ENCODE measurements around the gene LASP1NB.

Gene LASP1NB

DNA sequence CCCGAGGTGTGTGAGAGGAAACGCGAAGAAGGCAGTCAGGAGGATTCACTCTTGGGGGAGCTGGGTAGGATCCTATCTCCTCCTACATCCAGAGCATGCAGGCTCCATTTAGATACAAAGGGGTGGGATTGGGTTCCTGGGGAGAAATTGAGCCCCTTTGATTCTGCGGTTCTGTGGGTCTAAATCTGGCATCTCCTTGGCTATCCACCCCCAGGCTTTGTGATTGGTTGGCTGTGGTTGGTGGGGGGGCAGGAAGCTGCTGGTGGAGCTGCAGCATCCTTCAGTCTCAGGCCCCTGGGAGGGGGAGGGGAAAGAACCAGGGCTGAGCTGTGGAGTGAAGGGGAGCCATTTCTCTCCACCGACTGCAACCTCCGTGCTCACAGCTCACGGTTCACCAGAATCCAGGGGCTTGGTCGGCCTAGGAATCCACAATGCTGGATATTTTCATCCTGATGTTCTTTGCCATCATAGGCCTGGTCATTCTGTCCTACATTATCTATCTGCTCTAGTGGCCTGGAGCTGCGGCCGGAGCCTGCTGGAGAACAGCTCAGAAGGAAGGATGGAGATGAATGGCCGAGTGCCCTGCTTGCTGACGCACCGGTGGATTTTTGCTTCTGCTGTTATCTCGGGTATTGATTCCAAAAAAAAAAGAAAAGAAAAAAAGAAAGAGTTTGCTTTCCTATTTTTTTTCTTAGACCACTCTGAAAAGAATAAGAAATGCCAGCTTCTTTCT is at the start of gene LASP1NB:
Gene LASP1NB (plus strand): TSS at position 352 of the 733 bp plus-strand sequence.
- peak; percentile 25 to 35 for DNase-seq

DNA sequence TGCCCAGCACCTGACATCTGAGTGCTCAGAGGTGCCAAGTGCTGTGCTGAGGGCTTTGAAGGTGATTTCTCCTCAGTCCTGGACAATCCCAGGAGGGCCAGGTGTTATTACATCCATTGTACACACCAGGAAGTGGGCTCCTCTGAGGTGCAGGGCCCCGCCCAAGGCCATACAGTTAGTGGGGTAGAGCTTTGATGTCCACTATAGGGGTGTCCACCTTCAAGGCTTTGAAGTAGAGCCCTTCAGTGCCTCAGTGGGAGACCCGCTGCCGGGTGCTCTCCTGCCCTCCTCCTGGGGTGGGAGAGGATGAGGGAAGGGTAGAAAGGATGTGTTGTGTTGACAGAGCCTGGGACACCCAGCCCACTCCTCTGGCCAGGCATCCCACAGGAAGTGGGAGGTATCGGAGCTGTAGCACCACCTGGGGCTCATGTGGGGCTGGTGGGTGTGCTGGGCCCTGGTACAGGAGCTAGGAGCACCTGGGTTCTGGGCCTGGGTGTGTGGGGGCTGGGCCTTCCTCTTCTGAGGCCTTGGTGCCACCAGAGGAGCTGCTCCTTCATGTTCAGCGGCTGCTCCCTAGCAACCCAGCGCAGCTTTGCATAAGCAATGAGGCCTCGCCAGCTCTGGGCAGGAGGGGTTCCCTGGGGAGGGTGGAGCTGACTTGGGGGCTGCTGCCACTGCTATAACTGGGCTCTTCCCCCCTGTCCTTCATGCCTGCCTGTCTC is 48.1 kb upstream of the LASP1NB start:
- no peak for DNase-seq

DNA sequence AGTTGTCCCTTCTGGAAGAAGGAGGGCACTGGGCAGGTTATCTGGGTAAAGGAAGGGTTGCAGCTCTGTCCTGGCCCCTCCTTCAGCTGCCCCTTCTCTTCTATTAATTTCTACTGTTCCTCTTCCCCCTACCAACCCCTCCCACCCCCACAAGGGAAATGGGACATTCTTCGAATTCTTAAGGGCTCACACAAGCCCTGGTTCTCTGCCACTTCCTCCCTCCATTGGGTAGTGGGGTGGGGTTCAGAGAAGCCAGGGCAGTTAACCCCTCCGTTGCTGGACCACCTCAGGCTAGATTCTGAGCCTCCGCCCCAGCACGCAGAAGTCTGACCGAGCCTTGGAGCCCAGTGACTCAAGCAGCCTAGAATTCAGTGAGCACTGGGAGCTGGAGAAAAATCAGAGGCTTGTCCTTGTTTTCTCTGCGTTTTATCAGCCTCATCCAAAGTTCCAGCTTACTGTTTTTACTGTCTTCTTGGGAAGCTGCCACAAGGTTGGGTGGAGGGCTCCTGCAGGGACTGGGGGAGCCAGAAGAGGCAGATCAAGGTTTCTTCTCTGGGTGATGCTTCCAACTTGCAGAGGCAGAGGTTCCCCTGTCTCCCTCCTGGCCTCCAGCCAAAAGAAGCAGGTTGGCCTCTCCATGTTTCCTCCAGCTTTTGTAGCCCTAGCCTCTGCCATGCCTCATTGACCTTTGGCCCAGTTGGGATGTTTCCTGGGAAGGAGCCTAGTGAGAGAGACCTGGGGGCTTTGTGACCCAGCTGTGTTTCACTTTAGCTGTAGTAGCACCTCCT is 45.3 kb upstream of the LASP1NB start:
- no peak for DNase-seq

DNA sequence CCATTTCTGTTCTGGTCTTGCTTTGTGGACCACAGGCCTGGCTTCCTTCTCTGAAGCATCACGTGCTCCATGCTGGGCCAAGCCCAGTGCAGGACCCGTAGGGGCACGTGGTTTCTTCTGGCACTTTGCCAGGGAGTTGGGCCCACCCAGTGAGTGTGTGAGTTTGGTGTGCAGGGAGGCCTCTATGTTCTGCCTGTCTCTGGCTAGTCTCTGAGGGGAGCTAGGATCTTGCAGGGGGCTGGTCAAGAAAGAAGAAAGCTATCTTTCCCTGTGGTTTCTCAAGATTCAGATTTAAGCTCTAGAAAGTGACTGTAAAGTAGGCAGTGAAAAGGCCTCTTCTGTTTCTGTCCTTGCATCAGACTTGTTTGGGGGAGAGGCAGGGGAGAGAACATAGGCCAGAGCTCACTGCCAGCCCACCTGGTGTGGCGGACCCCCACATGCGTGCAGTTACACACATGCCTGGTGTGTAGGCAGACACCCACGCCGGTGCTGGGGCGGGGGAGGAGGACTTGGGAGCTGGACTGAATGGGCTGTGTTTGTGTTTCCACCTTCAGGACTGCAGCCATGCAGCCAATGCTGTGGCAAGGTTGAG is 43.7 kb upstream of the LASP1NB start:
- peak; percentile 48 to 52 for DNase-seq

DNA sequence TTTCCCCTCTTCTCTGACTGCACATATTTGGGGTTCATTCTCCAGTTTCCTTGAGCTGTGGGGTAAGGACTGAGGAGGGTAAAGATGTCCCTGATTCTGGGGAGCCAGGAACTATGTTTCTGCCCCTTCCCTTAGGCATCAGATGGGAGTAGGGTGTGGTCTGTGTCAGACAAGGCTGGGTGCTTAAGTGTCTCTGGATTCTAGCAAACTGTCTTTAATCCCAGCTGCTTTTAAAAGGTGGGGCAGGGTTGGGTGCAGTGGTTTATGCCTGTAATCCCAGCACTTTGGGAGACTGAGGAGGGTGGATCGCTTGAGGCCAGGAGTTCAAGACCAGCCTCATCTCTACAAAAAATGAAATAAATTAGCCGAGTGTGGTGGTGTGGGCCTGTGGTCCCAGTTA is 42.5 kb upstream of the LASP1NB start:
- no peak for DNase-seq

DNA sequence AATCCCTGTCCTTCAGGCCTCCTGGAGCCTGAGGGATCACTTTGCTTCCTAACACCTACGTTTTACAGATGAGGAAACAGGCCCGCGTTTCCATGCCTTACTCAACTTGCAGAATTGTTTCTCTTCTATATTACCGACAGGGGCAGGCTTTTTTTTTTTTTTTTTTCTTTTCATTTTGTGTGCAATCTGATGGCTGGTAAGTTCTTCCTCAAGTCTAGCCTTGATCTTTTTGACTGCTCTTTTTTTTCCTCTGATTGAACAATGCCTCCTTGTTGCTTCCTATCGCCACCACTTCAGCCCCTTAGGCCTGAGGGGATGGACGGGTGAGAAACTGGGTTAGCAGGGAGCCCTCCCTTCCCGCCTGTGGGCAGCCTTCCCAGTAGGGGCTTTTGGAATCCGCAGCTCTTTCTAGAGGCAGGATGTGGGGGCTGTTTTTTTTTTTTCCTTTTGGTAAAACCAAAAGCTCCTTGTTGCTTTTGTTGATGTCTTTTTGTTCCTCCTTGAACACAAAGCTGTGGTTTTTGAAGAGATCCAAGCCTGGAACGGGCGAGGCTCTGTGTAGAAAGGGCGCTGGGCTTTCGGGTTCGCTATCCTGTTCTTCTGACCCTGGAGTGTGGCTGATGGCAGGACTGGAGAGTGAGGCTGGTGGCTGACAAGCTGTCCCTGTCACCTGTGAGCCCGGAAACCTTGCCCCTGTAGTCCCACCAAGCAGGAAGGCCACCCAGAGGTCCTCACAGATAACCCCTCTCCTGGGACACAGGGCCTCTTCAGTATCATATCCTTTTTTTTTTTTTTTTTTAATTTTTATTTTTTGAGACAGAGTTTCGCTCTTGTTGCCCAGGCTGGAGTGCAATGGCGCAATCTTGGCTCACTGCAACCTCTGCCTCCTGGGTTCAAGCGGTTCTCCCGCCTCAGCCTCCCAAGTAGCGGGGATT is 41.6 kb upstream of the LASP1NB start:
- DNase-seq: no peak

DNA sequence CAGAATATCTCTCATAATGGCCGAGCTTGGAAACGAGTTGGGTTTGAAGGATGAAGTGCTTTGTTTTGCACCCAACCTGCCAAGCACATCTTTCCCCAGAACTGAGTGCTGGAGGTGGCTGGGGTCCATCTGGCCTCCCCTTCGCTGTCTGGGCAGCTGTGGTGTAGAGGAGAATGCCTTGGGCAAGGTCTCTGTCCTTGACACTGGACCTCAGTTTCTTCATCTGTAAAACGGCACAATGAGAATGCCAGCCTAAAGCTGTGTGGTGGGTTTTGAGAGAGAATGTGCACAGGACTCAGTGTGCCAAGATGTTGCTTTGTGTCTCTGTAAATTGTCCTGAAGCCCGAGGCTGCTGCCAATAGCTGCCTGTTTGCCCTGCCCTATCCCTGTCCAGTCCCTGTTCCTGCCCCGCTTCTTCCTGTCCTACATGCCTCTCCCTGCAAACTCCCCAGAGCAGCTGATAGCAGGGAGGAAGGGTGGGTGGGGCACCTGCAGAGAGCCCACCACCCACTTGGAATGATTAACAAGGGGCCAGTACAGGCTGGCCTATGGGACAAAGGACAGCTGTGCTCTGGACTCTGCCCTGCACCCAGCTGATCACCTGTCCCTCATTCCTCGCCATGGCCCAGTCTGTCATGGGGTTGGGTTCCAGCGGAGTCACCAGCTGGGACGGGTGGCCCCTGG is 40.2 kb upstream of the LASP1NB start:
- no peak for DNase-seq

DNA sequence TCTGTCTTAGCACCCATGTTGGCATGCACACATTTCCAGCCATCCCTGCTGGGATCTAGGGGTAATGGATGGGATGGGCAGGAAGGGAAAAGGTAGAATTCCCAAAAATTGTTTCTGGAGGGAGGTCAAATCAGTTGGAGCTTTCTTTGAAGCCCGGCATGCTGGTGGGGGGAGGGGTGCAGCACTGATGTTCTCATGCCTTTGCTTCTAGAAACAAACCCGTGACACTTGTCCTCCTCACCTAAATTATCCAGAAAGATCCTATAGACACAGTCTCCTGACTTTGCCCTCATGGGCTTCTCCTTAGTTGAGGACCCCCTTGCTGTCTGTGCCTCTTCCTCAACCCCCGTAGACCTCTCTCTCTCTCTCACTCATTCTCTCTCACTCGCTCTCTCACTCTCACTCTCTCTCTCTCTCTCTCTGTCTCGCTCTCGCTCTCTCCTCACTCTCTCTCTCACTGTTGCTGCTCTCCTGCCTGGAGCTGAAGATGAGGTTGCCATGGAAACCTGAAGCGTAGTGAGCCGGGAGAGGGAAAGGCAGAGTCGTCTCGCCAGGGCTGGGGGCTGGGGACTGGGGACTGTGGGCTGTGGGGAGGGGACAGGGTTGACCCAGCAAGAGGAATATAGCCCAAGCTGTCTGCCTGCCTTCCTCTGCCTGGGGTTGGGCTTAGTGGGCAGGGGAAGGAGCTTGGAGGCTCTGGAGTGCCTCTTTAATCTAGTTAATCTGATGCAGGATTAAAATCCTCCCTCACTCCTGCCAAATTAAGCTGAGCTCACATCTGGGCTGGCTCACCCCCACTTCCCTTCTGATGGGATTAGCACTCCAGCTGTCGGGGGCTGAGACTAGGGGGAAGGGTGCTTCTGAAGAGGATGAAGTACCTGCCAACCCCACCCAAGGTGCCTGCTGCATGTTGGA is 39.4 kb upstream of the LASP1NB start:
- DNase-seq: no peak

DNA sequence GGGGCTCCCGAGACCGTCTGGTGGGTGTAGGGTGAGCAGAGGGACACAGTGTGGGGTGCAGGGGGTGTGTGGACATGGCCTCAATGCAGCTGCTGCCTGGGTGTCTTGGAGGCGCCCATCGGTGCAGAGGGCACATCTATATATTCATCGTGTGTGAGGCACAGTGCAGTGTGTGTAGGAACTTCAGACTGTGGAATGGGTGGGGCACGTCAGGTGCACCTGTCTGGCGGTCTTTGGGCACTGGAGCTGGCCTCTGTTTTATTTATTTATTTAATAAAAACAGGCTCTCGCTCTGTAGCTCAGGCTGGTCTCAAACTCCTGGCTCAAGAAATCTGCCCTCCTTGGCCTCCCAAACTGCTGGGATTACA is 38.8 kb upstream of the LASP1NB start:
- no peak for DNase-seq

DNA sequence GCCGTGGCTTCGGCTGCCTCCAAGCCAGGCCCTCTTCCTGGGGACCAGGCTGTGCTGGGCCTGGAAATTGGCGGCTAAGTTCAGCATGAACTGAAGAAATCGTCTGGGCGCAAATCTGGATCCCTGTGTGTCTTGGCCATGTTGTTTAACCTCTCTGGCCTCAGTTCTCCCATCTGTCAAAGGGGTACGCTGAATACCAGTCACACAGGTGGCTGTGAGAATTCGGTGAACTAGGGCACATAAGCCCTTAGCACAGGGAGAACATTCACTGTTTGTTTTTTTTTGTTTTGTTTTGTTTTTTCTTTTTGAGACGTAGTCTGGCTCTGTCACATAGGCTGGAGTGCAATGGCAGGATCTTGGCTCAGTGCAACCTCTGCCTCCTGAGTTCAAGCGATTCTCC is 36.6 kb upstream of the LASP1NB start:
- DNase-seq: no peak

DNA sequence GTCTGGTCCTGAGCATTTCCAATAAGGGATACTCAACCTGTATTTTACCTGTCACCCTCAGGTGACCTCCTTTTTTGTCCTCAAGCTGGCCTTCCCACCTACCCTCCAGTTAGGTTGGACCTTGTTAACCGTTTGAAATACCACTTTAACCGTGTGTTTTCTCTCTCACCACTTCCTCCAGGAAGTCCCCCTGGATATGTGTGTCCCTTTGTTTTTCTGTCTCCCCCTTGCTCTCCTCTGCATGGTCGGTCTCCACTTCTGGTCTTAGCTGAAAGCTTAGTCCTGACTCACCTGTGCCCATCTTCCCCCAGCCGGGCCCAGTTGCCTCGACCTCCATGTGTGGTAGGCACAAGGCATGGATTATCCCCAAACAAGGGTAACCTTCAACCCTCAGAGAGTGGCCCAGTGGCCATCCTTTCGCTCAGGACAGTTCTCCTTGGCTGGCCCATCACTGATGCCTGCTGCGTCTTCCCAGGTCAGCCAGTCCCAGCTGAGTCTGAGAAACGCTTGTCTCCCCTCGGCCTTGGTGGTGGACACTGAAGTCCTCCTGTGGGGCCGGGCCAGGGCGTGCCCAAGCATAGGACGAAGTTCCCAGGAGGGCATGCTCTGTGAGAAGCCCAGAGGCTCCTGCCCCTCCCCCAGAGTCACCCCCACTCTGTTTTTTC is 35.5 kb upstream of the LASP1NB start:
- DNase-seq: no peak

DNA sequence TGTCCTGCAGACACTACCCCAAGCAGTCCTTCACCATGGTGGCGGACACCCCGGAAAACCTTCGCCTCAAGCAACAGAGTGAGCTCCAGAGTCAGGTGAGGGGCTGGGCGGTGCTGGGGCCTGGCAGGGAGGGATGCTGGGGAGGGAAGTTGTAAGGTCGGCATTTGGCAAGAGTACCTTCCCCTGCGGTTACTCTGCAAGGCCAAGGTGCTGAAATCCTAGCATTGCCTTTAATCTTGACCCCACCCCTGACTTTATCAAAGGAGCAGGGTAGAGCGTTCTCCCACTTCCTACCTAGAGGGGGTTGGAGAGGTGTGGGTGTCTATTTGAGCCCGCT is 35.0 kb upstream of the LASP1NB start:
- no peak for DNase-seq

DNA sequence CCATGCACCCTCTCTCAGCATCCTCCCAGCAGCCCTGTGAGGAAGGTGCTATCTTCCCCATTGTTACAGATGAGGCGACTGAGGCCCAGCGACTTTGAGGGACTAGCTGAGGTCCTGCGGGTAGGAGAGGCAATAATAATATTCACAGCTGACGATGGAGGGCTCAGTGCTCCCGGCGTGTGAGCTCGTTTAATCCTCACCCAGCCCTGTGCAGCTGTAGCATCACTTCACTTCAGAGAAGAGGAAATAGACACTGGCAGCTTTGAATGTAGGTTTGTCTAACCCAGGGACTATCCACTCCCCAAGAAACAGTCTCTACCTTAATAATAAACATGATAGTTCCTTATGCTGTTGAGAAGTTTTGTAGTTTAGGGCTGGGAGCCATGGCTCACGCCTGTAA is 34.0 kb upstream of the LASP1NB start:
- DNase-seq: no peak

DNA sequence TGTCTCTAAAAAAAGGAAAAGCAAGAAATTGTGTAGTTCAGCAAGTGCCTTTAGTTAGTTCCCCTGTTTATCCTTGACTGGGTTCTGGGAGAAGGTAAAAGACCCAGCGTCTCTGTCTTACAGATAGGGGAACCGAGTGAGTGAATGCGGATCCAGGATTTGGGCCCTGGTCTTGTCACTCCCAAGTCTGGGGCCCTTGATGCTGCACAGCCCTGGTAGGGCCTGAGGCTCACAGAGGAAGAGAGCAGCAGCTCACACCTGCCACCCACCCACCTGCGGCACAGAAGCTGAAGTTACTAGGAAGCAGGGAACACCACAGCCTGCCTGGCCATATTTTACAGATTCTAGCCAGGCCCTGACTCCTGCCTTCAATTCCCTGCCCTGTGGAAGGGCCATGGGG is 33.3 kb upstream of the LASP1NB start:
- no peak for DNase-seq

DNA sequence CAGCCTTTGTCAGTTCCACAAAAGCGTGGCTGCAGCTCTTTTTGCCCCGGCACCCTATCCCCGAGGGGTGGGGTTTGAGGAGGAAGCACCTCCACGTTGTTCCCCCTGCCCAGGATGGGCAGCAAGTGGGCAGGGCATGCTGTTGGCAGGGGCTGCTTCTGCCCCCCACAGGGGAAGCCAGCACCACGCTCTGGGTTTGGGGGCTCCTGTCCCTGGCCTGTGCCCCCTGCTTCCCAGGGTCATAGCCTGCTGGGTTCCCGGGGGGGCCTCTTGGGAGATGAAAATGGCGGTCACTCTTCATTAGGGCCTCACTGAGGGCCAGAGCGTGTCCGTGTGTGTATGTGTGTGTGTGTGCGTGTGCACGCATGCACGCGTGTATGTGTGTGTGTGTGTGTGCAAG is 32.8 kb upstream of the LASP1NB start:
- no peak for DNase-seq

DNA sequence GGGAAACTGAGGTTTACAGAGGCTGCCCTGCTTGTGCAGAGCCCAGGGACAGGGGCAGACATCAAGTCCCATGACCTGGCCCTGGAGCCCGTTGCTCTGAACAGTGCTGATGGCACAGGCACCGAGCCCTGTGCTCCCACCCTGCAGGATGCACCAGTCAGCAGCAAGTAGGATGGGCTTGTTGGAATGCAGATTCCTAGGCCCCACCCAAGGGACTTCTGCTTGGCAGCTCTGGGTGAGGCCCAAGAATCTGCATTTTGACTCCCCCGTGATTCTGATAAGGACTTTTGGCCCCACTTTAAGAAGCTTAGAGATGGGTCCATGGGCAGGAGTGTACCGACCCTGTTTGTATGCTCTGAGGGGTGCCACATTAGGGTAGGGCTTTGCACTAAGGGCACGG is 32.3 kb upstream of the LASP1NB start:
- DNase-seq: no peak

DNA sequence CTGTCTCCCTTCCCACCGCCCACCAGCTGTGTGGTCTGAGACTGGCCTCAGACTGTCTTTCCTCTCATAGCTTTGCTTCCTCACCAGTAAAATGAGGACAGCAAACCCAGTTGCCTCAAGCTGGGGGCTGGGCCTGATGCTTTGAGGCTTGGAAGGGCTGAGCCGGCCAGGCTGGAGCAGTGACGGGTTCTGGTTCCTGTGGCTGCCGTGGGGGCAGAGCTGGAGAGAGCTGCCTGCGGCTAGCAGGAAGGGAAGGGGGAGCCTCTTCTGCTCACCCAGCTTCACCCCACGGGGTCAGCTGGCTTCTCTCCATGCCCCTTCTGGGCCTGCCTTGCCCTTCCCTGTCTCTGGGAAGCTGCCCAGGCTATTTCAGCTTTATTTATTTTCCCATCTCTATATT is 31.8 kb upstream of the LASP1NB start:
- peak; percentile 40 to 54 for DNase-seq

DNA sequence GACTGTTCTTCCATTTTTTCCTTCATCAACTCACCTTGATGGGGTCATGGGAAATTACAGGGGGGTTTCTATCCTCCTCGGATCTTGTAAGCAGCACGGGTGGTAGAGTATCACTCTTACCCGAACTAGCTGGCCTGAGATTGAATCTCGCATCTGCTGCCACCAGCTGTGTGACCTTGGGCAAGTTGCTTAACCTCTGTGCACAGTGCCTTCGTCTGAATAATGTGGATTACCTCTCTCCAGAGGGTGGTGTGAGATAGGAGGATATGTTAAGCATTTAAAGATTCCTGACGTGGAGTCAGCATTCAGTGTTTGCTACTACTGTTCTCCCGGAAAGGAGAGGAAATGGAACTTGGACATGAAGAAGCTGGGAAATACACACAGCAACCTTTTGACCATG is 31.1 kb upstream of the LASP1NB start:
- DNase-seq: no peak

DNA sequence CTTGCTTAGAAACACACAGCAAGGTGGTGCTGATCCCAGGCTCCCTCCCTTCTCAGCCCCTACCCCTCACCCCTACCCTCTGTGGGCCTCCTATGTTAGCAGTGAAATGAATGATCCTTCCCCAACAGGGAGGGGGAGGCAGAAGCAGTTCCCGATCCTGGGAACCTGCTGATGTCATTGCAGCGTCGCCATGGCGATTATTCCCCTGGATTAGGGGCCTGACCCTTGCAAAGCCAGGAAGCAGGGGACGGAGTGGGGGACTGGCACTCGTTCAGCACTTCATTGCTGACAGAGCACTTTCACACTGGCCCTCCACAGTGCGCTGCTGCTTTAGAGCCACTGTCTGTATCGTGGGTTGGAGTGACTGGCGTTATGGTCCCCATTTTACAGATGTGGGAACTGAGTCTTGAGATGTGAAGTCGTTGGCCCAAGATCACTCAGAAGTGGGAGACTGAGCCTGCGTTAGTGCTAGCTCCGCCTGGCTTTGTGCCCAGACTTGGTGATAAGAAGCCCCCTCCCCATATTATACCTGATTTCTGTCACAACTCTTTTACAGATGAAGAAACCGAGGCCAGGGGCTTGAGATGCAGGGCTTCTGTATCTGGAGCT is 29.0 kb upstream of the LASP1NB start:
- no peak for DNase-seq

DNA sequence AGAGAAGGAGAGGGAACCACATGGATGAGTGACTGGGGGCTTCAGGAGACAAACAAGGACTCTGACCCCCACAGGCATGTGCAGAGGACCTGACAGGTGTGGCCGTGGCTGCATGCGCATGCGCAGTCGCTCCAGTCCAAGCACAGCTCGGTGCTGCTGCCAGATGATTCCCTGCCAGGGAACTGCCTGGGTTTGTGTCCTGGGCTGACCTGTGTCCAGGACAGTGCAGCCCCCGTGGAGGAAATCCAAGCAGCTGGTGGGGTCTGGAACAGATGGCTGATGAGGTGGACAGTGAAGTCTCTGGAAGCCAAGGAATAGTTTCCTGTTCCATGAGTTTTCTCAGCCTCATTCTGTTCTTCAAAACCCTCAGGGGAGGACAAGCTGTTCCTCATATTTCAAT is 28.2 kb upstream of the LASP1NB start:
- no peak for DNase-seq

Data from activated CD4-positive, alpha-beta T cell treated with anti-CD3 and anti-CD28 coated beads, Interleukin-2, amount 50 U/mL, for 48 hours (primary cell).